HEK293T (cell line): ENCODE data around the gene NGEF.

ENCODE experiments used
- FOXA1 ChIP-seq: fragments of 450-650 bp; IDR thresholded peaks from 2 replicates; pipeline ENCODE4 v1.6.1; 2016; ENCODE audit warnings: mild to moderate bottlenecking
- NFRKB ChIP-seq: fragments of 450-650 bp; IDR thresholded peaks from 2 replicates; pipeline ENCODE4 v1.6.1; 2016; ENCODE audit warnings: mild to moderate bottlenecking, moderate library complexity
- SP1 ChIP-seq: fragments of 450-650 bp; IDR thresholded peaks from 2 replicates; pipeline ENCODE4 v1.6.1; 2017
- TARDBP ChIP-seq: fragments of 450-650 bp; IDR thresholded peaks from 2 replicates; pipeline ENCODE4 v1.6.1; 2016

DNA sequence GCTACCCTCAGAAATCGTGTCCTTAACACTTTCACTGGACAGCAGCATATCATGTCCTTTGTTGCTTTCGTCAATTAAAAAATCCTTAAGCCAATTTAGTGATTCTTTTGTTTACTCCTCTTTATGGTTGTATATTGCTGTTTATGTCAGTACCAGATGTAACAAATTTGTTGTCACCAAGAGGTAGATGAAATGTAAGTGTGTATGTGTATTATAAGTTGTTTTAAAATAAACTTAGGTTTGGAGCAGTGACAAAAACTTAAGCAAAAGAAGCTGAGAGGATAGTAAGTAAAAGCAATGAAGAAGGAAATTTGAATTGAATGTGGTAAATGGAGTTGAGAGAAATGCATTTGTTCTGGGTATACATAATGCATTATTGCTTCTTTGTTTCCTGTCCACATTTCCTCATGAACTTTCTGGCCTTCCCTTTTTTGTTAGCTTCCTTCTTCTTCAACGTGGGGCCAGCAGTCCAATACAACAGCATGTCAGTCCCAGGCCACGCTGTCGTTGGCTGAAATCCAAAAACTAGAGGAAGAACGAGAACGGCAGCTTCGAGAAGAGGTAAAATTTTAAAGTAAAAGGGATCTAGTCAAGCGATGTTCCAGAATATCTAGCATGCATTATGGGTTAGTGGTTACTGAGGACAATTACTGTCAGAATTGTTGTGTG is 173.5 kb downstream of the NGEF start:
- no peak for TF ChIP-seq FOXA1
- no peak for TF ChIP-seq NFRKB
- TF ChIP-seq SP1: no peak
- TF ChIP-seq TARDBP: no peak
